Activated CD4-positive, alpha-beta memory T cell treated with anti-CD3 and anti-CD28 coated beads, Interleukin-2, amount 10 ng/mL, durations not matched to agents 7 days and 5 days (primary cell): Measurements from ENCODE around the gene TJP1. TPM values are rescaled to one million over a fixed set of nuclear protein-coding genes. Genes with fewer than 3 reads are reported as not detected.
"Not testable (repeated sequence)": the region's sequence is repeated elsewhere in the genome, so short reads cannot be mapped to it uniquely, and the experiment has no call there.

Source experiments
- CTCF ChIA-PET: fragments of 350-600 bp; sonication (Branson Sonifier 250); formaldehyde crosslinking; loops from one replicate; lab custom pipeline; 2021; ENCODE audit warnings: antibody characterized with exemption, inconsistent platforms; lab: Charles Lee
- POLR2A ChIA-PET: fragments of 350-600 bp; sonication (Branson Sonifier 250); formaldehyde crosslinking; loops from one replicate; lab custom pipeline; 2021; ENCODE audit warnings: antibody characterized with exemption; lab: Charles Lee
- DNase-seq: peaks from one replicate; pipeline ENCODE4 v3.0.0-alpha.2; 2020
- H3K27ac Mint-ChIP-seq: one replicate; pipeline ENCODE4 v1.8.0; 2021; ENCODE audit warnings: mild to moderate bottlenecking, mixed read lengths
- H3K27me3 Mint-ChIP-seq: one replicate; pipeline ENCODE4 v1.8.0; 2021; ENCODE audit warnings: mixed read lengths
- H3K36me3 Mint-ChIP-seq: one replicate; pipeline ENCODE4 v1.8.0; 2021; ENCODE audit warnings: low read depth, mixed read lengths
- H3K4me1 Mint-ChIP-seq: one replicate; pipeline ENCODE4 v1.8.0; 2021; ENCODE audit warnings: mixed read lengths
- H3K4me3 Mint-ChIP-seq: one replicate; pipeline ENCODE4 v1.8.0; 2021; ENCODE audit warnings: mild to moderate bottlenecking, mixed read lengths
- H3K9me3 Mint-ChIP-seq: one replicate; pipeline ENCODE4 v1.8.0; 2021; ENCODE audit warnings: mixed read lengths
- total RNA-seq, 2 experiments: library from RNA; stranded (reverse); gene quantifications; one replicate each; pipeline ENCODE4 v1.2.3, GENCODE V29; 2021

The TJP1 gene
- total RNA-seq, 2 experiments from 2014 or later = not detected

- no peaks in the 10 kb centered on the region for H3K4me1 Mint-ChIP-seq
- H3K9me3 Mint-ChIP-seq = peaks cover 2% of the 10 kb centered on the region
- no peaks in the 10 kb centered on the region for H3K27me3 Mint-ChIP-seq
- POLR2A ChIA-PET = no interaction called here
- H3K4me3 Mint-ChIP-seq = no peak overlapping the region
- no peaks in the 10 kb centered on the region for H3K36me3 Mint-ChIP-seq
- CTCF ChIA-PET = no interaction called here
- no peak for DNase-seq
- no peak overlapping the region for H3K27ac Mint-ChIP-seq
Measured at GRCh38 chr15:29749365-29750086, 72.7 kb downstream of the TJP1 start.

- no peak overlapping the region for H3K4me3 Mint-ChIP-seq
- H3K27ac Mint-ChIP-seq = no peak overlapping the region
- H3K36me3 Mint-ChIP-seq = no peaks in the 10 kb centered on the region
- POLR2A ChIA-PET = no interaction called here
- H3K27me3 Mint-ChIP-seq = no peaks in the 10 kb centered on the region
- H3K9me3 Mint-ChIP-seq = no peaks in the 10 kb centered on the region
- no peaks in the 10 kb centered on the region for H3K4me1 Mint-ChIP-seq
- CTCF ChIA-PET = interaction anchor here (1.2 to 1.5 kb wide), 2 partner anchors 9 to 178 kb away, joined by 3 to 7 read pairs; no protein-coding TSS in a partner anchor
- DNase-seq = no peak
Measured at GRCh38 chr15:29747837-29748417, 74.3 kb downstream of the TJP1 start.

GRCh38 chr15:29743475-29743874, 78.8 kb downstream of the TJP1 start:
- no peak for DNase-seq
- H3K4me1 Mint-ChIP-seq = no peaks in the 10 kb centered on the region
- peaks cover 9% of the 10 kb centered on the region for H3K27me3 Mint-ChIP-seq
- ChIA-PET POLR2A (no interaction called here), CTCF (no interaction called here)
- no peaks in the 10 kb centered on the region for H3K9me3 Mint-ChIP-seq
- H3K4me3 Mint-ChIP-seq = no peak overlapping the region
- no peaks in the 10 kb centered on the region for H3K36me3 Mint-ChIP-seq
- H3K27ac Mint-ChIP-seq = no peak overlapping the region

GRCh38 chr15:29740692-29741311, 81.5 kb downstream of the TJP1 start:
- no peaks in the 10 kb centered on the region for H3K36me3 Mint-ChIP-seq
- POLR2A ChIA-PET = no interaction called here
- peaks cover 17% of the 10 kb centered on the region for H3K27me3 Mint-ChIP-seq
- no peak overlapping the region for H3K27ac Mint-ChIP-seq
- H3K4me1 Mint-ChIP-seq = peaks cover 11% of the 10 kb centered on the region
- H3K4me3 Mint-ChIP-seq = no peak overlapping the region
- CTCF ChIA-PET = interaction anchor here (0.6 to 1.0 kb wide), 2 partner anchors 72 to 469 kb away, joined by 3 read pairs; no protein-coding TSS in a partner anchor
- H3K9me3 Mint-ChIP-seq = no peaks in the 10 kb centered on the region
- no peak for DNase-seq

- Mint-ChIP-seq H3K4me1 (peaks cover 14% of the 10 kb centered on the region), H3K27me3 (peaks cover 17% of the 10 kb centered on the region), H3K36me3 (no peaks in the 10 kb centered on the region), H3K9me3 (no peaks in the 10 kb centered on the region), H3K4me3 (no peak overlapping the region), H3K27ac (no peak overlapping the region)
- POLR2A ChIA-PET = no interaction called here
- CTCF ChIA-PET = interaction anchor here (1.1 kb wide), 1 partner anchor 10 kb away, joined by 6 read pairs; no protein-coding TSS in a partner anchor
- no peak for DNase-seq
Measured at GRCh38 chr15:29736744-29737020, 85.6 kb downstream of the TJP1 start.

- H3K36me3 Mint-ChIP-seq = no peaks in the 10 kb centered on the region
- no peaks in the 10 kb centered on the region for H3K9me3 Mint-ChIP-seq
- DNase-seq = peak; percentile 17
- ChIA-PET POLR2A (no interaction called here), CTCF (interaction anchor here (1.1 kb wide), 1 partner anchor 10 kb away, joined by 6 read pairs; no protein-coding TSS in a partner anchor)
- H3K4me3 Mint-ChIP-seq = no peak overlapping the region
- peaks cover 17% of the 10 kb centered on the region for H3K27me3 Mint-ChIP-seq
- no peak overlapping the region for H3K27ac Mint-ChIP-seq
- peaks cover 14% of the 10 kb centered on the region for H3K4me1 Mint-ChIP-seq
Measured at GRCh38 chr15:29736012-29736743, 86.1 kb downstream of the TJP1 start.

GRCh38 chr15:29734917-29735572, 87.2 kb downstream of the TJP1 start:
- no peak for DNase-seq
- ChIA-PET CTCF (no interaction called here), POLR2A (no interaction called here)
- no peaks in the 10 kb centered on the region for H3K36me3 Mint-ChIP-seq
- no peaks in the 10 kb centered on the region for H3K9me3 Mint-ChIP-seq
- peaks cover 17% of the 10 kb centered on the region for H3K27me3 Mint-ChIP-seq
- H3K4me1 Mint-ChIP-seq = peaks cover 14% of the 10 kb centered on the region
- H3K27ac Mint-ChIP-seq = no peak overlapping the region
- no peak overlapping the region for H3K4me3 Mint-ChIP-seq

- DNase-seq = no peak
- Mint-ChIP-seq H3K27me3 (peaks cover 14% of the 10 kb centered on the region), H3K9me3 (no peaks in the 10 kb centered on the region), H3K4me1 (peaks cover 14% of the 10 kb centered on the region), H3K4me3 (no peak overlapping the region), H3K27ac (no peak overlapping the region), H3K36me3 (no peaks in the 10 kb centered on the region)
- POLR2A ChIA-PET = no interaction called here
- CTCF ChIA-PET = no interaction called here
Measured at GRCh38 chr15:29731865-29732264, 90.4 kb downstream of the TJP1 start.

GRCh38 chr15:29730471-29730870, 91.8 kb downstream of the TJP1 start:
- POLR2A ChIA-PET, H3K27ac Mint-ChIP-seq, DNase-seq, H3K4me1 Mint-ChIP-seq, H3K27me3 Mint-ChIP-seq, H3K36me3 Mint-ChIP-seq, H3K9me3 Mint-ChIP-seq, CTCF ChIA-PET, H3K4me3 Mint-ChIP-seq: not testable (repeated sequence)

- Mint-ChIP-seq H3K4me1 (no peaks in the 10 kb centered on the region), H3K36me3 (no peaks in the 10 kb centered on the region), H3K27ac (no peak overlapping the region), H3K9me3 (no peaks in the 10 kb centered on the region), H3K27me3 (peaks cover 4% of the 10 kb centered on the region), H3K4me3 (no peak overlapping the region)
- DNase-seq = no peak
- POLR2A ChIA-PET = no interaction called here
- CTCF ChIA-PET = no interaction called here
Measured at GRCh38 chr15:29728418-29728817, 93.8 kb downstream of the TJP1 start.

- POLR2A ChIA-PET = no interaction called here
- Mint-ChIP-seq H3K36me3 (no peaks in the 10 kb centered on the region), H3K4me1 (no peaks in the 10 kb centered on the region), H3K27ac (no peak overlapping the region), H3K4me3 (no peak overlapping the region), H3K27me3 (peaks cover 3% of the 10 kb centered on the region), H3K9me3 (no peaks in the 10 kb centered on the region)
- no peak for DNase-seq
- CTCF ChIA-PET = no interaction called here
Measured at GRCh38 chr15:29727871-29728270, 94.4 kb downstream of the TJP1 start.

GRCh38 chr15:29726553-29726952, 95.7 kb downstream of the TJP1 start:
- Mint-ChIP-seq H3K27ac (no peak overlapping the region), H3K36me3 (no peaks in the 10 kb centered on the region), H3K27me3 (peaks cover 3% of the 10 kb centered on the region), H3K4me3 (no peak overlapping the region), H3K4me1 (no peaks in the 10 kb centered on the region), H3K9me3 (peaks cover 7% of the 10 kb centered on the region)
- no peak for DNase-seq
- POLR2A ChIA-PET = no interaction called here
- CTCF ChIA-PET = no interaction called here

- no peaks in the 10 kb centered on the region for H3K36me3 Mint-ChIP-seq
- no peaks in the 10 kb centered on the region for H3K4me1 Mint-ChIP-seq
- ChIA-PET POLR2A (no interaction called here), CTCF (no interaction called here)
- peaks cover 3% of the 10 kb centered on the region for H3K27me3 Mint-ChIP-seq
- H3K4me3 Mint-ChIP-seq = no peak overlapping the region
- no peak overlapping the region for H3K27ac Mint-ChIP-seq
- H3K9me3 Mint-ChIP-seq = peaks cover 12% of the 10 kb centered on the region
- DNase-seq = no peak
Measured at GRCh38 chr15:29724026-29724425, 98.2 kb downstream of the TJP1 start.
